HL-60 (cell line): ENCODE results near the gene IDH3G.

ENCODE experiments used
- POLR2AphosphoS5 ChIP-seq: IDR thresholded peaks from 2 replicates; pipeline ENCODE4 v1.6.1; 2012; ENCODE audit warnings: low read depth
- TF ChIP-seq, protein P1 (sequence below): IDR thresholded peaks from one replicate; pipeline ENCODE4 v1.5.1; 2011; ENCODE audit warnings: low read length, control low read depth, inconsistent platforms; ENCODE audit not compliant: insufficient read depth
- TF ChIP-seq, protein P2 (sequence below): IDR thresholded peaks from 2 replicates; pipeline ENCODE4 v1.6.1; 2012; ENCODE audit warnings: low read depth; ENCODE audit not compliant: insufficient replicate concordance

DNA sequence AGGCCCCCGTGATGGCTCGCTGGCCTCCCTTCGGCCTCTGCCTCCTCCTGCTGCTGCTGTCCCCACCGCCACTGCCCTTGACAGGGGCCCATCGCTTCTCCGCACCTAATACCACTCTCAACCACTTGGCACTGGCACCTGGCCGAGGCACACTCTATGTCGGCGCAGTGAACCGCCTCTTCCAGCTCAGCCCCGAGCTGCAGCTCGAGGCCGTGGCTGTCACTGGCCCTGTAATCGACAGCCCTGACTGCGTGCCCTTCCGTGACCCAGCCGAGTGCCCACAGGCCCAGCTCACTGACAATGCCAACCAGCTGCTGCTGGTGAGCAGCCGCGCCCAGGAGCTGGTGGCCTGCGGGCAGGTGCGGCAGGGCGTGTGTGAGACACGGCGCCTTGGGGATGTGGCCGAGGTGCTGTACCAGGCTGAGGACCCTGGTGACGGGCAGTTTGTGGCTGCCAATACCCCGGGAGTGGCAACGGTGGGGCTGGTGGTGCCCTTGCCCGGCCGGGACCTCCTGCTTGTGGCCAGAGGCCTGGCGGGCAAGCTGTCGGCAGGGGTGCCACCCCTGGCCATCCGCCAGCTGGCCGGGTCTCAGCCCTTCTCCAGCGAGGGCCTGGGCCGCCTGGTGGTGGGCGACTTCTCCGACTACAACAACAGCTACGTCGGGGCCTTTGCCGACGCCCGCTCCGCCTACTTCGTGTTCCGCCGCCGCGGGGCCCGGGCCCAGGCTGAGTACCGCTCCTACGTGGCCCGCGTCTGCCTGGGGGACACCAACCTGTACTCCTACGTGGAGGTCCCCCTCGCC is 27.1 kb downstream of the IDH3G start:
- TF ChIP-seq, protein P1, sequence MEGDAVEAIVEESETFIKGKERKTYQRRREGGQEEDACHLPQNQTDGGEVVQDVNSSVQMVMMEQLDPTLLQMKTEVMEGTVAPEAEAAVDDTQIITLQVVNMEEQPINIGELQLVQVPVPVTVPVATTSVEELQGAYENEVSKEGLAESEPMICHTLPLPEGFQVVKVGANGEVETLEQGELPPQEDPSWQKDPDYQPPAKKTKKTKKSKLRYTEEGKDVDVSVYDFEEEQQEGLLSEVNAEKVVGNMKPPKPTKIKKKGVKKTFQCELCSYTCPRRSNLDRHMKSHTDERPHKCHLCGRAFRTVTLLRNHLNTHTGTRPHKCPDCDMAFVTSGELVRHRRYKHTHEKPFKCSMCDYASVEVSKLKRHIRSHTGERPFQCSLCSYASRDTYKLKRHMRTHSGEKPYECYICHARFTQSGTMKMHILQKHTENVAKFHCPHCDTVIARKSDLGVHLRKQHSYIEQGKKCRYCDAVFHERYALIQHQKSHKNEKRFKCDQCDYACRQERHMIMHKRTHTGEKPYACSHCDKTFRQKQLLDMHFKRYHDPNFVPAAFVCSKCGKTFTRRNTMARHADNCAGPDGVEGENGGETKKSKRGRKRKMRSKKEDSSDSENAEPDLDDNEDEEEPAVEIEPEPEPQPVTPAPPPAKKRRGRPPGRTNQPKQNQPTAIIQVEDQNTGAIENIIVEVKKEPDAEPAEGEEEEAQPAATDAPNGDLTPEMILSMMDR, result no peak
- no peak for TF ChIP-seq POLR2AphosphoS5
- TF ChIP-seq, protein P2, sequence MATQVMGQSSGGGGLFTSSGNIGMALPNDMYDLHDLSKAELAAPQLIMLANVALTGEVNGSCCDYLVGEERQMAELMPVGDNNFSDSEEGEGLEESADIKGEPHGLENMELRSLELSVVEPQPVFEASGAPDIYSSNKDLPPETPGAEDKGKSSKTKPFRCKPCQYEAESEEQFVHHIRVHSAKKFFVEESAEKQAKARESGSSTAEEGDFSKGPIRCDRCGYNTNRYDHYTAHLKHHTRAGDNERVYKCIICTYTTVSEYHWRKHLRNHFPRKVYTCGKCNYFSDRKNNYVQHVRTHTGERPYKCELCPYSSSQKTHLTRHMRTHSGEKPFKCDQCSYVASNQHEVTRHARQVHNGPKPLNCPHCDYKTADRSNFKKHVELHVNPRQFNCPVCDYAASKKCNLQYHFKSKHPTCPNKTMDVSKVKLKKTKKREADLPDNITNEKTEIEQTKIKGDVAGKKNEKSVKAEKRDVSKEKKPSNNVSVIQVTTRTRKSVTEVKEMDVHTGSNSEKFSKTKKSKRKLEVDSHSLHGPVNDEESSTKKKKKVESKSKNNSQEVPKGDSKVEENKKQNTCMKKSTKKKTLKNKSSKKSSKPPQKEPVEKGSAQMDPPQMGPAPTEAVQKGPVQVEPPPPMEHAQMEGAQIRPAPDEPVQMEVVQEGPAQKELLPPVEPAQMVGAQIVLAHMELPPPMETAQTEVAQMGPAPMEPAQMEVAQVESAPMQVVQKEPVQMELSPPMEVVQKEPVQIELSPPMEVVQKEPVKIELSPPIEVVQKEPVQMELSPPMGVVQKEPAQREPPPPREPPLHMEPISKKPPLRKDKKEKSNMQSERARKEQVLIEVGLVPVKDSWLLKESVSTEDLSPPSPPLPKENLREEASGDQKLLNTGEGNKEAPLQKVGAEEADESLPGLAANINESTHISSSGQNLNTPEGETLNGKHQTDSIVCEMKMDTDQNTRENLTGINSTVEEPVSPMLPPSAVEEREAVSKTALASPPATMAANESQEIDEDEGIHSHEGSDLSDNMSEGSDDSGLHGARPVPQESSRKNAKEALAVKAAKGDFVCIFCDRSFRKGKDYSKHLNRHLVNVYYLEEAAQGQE, result no peak
